GM23338 (cell line): ENCODE data around the gene ZNF579. TPM values are rescaled to one million over a fixed set of nuclear protein-coding genes. Genes with fewer than 3 reads are reported as not detected.
A peak's percentile ranks its signal among the peaks of the same experiment; 100 is the strongest.

ENCODE experiments used
- ATAC-seq: fragments of 200-7000 bp; cut with Tn5 transposase; 3 replicates; pipeline ENCODE4 v1.9.1; 2020
- DNase-seq: peaks from one replicate; pipeline ENCODE4 v3.0.0-alpha.2; 2015; ENCODE audit warnings: low spot score
- H2AFZ ChIP-seq: fragments of 200-600 bp; sonication (generic); 2 replicates; pipeline ENCODE4 v1.8.0; 2016; ENCODE audit warnings: antibody characterized with exemption, mild to moderate bottlenecking, moderate library complexity
- H3F3A ChIP-seq: fragments of 200-600 bp; sonication (generic); replicated peaks from 2 replicates; pipeline ENCODE4 v1.8.0; 2017; ENCODE audit warnings: antibody characterized with exemption, mixed run types, low read depth
- H3K27ac ChIP-seq: fragments of 200-600 bp; sonication (generic); 2 replicates; pipeline ENCODE4 v1.6.1; 2016; ENCODE audit warnings: low read depth
- H3K27me3 ChIP-seq: fragments of 200-600 bp; sonication (generic); 2 replicates; pipeline ENCODE4 v1.8.0; 2016; ENCODE audit warnings: mild to moderate bottlenecking, mixed run types, moderate library complexity; ENCODE audit not compliant: insufficient read depth
- H3K36me3 ChIP-seq: fragments of 200-600 bp; sonication (generic); 2 replicates; pipeline ENCODE4 v1.8.0; 2016; ENCODE audit warnings: mild to moderate bottlenecking; ENCODE audit not compliant: insufficient read depth
- H3K4me1 ChIP-seq: fragments of 200-600 bp; sonication (generic); 2 replicates; pipeline ENCODE4 v1.8.0; 2016; ENCODE audit warnings: mild to moderate bottlenecking, moderate library complexity; ENCODE audit not compliant: insufficient read depth
- H3K4me2 ChIP-seq: fragments of 200-600 bp; sonication (generic); 2 replicates; pipeline ENCODE4 v1.7.1; 2017; ENCODE audit warnings: mixed run types
- H3K4me3 ChIP-seq: fragments of 200-600 bp; sonication (generic); 2 replicates; pipeline ENCODE4 v1.6.1; 2016; ENCODE audit warnings: mixed run types
- H3K79me2 ChIP-seq: fragments of 200-600 bp; sonication (generic); replicated peaks from 2 replicates; pipeline ENCODE4 v1.8.0; 2017; ENCODE audit warnings: mild to moderate bottlenecking; ENCODE audit not compliant: insufficient read depth
- H3K9me2 ChIP-seq: fragments of 200-600 bp; sonication (generic); 2 replicates; pipeline ENCODE4 v1.8.0; 2017; ENCODE audit not compliant: insufficient read depth
- H4K20me1 ChIP-seq: fragments of 200-600 bp; sonication (generic); replicated peaks from 2 replicates; pipeline ENCODE4 v1.8.0; 2017; ENCODE audit warnings: mild to moderate bottlenecking; ENCODE audit not compliant: insufficient read depth
- H3K27ac Mint-ChIP-seq: 2 replicates; pipeline ENCODE4 v1.8.0; 2020; ENCODE audit warnings: inconsistent platforms, mild to moderate bottlenecking, moderate library complexity, mixed read lengths
- H3K27me3 Mint-ChIP-seq: 3 replicates; pipeline ENCODE4 v1.8.0; 2022; ENCODE audit warnings: low read depth, mild to moderate bottlenecking, moderate library complexity, mixed read lengths, inconsistent platforms; ENCODE audit not compliant: insufficient read depth, poor library complexity
- H3K36me3 Mint-ChIP-seq: 3 replicates; pipeline ENCODE4 v1.8.0; 2021; ENCODE audit warnings: low read depth, mild to moderate bottlenecking, inconsistent platforms, moderate library complexity, mixed read lengths
- H3K4me1 Mint-ChIP-seq: 3 replicates; pipeline ENCODE4 v1.8.0; 2020; ENCODE audit warnings: mild to moderate bottlenecking, inconsistent platforms, mixed read lengths
- H3K4me3 Mint-ChIP-seq: 3 replicates; pipeline ENCODE4 v1.8.0; 2021; ENCODE audit warnings: moderate library complexity, mild to moderate bottlenecking, inconsistent platforms, mixed read lengths
- H3K9me3 Mint-ChIP-seq: 3 replicates; pipeline ENCODE4 v1.8.0; 2020; ENCODE audit warnings: moderate library complexity, mild to moderate bottlenecking, inconsistent platforms, mixed read lengths
- NANOG ChIP-seq: IDR thresholded peaks from 2 replicates; pipeline ENCODE4 v1.6.1; 2016; ENCODE audit warnings: antibody characterized with exemption, borderline replicate concordance
- ZNF331 ChIP-seq: fragments of 250-450 bp; sonication (Bioruptor Pico); IDR thresholded peaks from 2 replicates; pipeline ENCODE4 v1.5.0; 2020; ENCODE audit warnings: low read depth, mild to moderate bottlenecking, moderate library complexity
- ZNF462 ChIP-seq: fragments of 250-450 bp; sonication (Bioruptor Pico); IDR thresholded peaks from 2 replicates; pipeline ENCODE4 v1.5.0; 2020; ENCODE audit warnings: mild to moderate bottlenecking, moderate library complexity
- polyA plus RNA-seq: library from polyadenylated mRNA; unstranded; fragments of >200 nt; fragmentation: Nextera tagmentation; extraction: Ambion mirVana; gene quantifications from 2 replicates; pipeline ENCODE4 v1.2.1, GENCODE V29; 2016
- total RNA-seq: library from RNA; depleted of rRNA; stranded (reverse); fragments of >200 nt; shearing (Covaris generic); gene quantifications from 2 replicates; pipeline ENCODE4 v1.2.3, GENCODE V29; 2014

ZNF579 gene
- total and polyA plus RNA-seq, 2 experiments from 2014 or later = 7.3 to 12.2 TPM

GRCh38 chr19:55578761-55579747 lies 1.6 kb downstream of the ZNF579 start:
- H3K4me1 ChIP-seq = no peaks in the 10 kb centered on the region
- H3K4me1 Mint-ChIP-seq = peaks cover 9% of the 10 kb centered on the region
- peaks cover 12% of the 10 kb centered on the region for H3K27me3 Mint-ChIP-seq
- DNase-seq (no peak), ATAC-seq (no peak)
- H3K36me3 Mint-ChIP-seq = peaks cover 25% of the 10 kb centered on the region
- H3K4me3 Mint-ChIP-seq = peak overlapping the region; percentile 87
- peaks cover 14% of the 10 kb centered on the region for H3F3A ChIP-seq
- H3K4me3 ChIP-seq = peak overlapping the region; percentile 93
- TF ChIP-seq ZNF331 (CRISPR knock-in tag) (no peak), NANOG (no peak), ZNF462 (CRISPR knock-in tag) (no peak)
- H3K79me2 ChIP-seq = peaks cover 13% of the 10 kb centered on the region; the same call in 1 of the 2 replicates
- H3K27ac Mint-ChIP-seq = 0 out of 2 replicates have a peak overlapping the region, but pooled peaks have one; percentile 74
- H3K4me2 ChIP-seq = peak overlapping the region; percentile 89
- H3K9me3 Mint-ChIP-seq = no peaks in the 10 kb centered on the region
- no peak overlapping the region for H2AFZ ChIP-seq
- no peaks in the 10 kb centered on the region; the same call in none of the 2 replicates for H3K36me3 ChIP-seq
- no peaks in the 10 kb centered on the region for H3K9me2 ChIP-seq
- no peaks in the 10 kb centered on the region for H3K27me3 ChIP-seq
- H3K27ac ChIP-seq = peak overlapping the region; percentile 55; the same call in 1 of the 2 replicates
- no peaks in the 10 kb centered on the region; the same call in 1 of the 2 replicates for H4K20me1 ChIP-seq
